Measurements from ENCODE around the gene HSF5.
A peak's percentile ranks its signal among the peaks of the same experiment; 100 is the strongest.

HSF5 gene
- total RNA-seq, result 2.2 to 3.0 reads per million in 2 donors

- peak; percentile 57 for DNase-seq
These were observed at the start of gene HSF5 for GRCh38 chr17:58487589-58488427. HSF5 (minus strand) TSS chr17:58488408; CDS start chr17:58488274, 134 bp downstream.

DNA sequence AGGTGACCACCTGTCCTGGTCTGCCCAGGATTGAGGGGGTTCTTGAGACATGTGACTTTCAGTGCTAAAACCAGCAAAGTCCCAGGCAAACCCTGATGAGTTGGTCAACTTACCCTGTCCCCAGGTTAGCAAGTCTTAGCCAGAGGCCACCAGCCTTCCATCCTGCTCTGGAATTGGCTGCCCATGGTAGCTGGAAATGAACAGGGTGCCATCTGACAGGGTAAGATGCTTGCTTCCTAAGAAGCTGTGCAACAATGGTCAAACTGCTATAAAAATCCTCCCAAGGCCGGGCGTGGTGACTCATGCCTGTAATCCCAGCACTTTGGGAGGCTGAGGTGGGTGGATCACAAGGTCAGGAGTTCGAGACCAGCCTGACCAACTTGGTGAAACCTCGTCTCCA lies 49.1 kb upstream of the HSF5 start:
- no peak for DNase-seq

DNA sequence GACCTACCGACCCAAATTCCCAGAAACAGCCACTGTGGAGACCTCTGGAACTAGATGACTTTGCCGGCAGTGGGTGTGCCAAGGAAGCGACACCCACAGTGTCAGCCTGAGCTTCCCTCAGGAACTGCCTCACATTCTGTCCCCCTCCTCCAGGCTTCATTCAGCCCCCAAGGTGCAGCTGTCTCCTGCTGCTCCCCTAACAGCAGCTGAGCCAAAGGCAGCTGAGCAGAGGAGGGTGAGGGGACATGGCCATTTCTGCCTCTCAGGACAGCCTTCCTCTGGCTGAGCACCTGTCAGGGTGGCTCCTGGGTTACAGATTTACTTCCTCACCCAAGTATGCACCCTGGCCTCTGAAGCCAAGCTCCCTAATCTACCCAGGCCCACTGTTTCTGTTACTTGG lies 48.3 kb upstream of the HSF5 start:
- DNase-seq, result no peak

DNA sequence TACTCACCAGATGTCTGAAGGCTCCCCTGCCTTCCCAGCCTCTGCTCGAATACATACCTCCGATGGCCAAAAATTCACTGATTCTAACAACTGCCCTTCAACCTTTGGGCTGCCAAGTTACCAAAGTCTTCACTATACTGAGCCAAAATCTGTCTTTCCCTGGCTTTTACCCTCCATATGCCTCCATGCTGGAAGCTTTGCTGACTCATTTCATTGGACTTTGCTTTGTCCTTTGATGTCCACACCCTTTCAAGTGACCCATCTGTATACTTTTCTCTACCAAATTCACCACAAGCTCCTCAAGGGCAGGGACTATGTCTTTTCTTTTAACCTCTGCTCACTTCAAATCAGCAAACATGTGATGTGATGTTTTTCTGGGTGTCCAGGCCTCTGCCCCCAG lies 47.2 kb upstream of the HSF5 start:
- DNase-seq, result no peak

- DNase-seq, result no peak
These were observed 46.8 kb upstream of the HSF5 start for GRCh38 chr17:58534901-58535421.

GRCh38 chr17:58534331-58534730 lies 46.1 kb upstream of the HSF5 start:
- DNase-seq, result no peak

- no peak for DNase-seq
These were observed 45.5 kb upstream of the HSF5 start for GRCh38 chr17:58533616-58534188.

GRCh38 chr17:58532555-58532951 lies 44.3 kb upstream of the HSF5 start:
- no peak for DNase-seq

DNA sequence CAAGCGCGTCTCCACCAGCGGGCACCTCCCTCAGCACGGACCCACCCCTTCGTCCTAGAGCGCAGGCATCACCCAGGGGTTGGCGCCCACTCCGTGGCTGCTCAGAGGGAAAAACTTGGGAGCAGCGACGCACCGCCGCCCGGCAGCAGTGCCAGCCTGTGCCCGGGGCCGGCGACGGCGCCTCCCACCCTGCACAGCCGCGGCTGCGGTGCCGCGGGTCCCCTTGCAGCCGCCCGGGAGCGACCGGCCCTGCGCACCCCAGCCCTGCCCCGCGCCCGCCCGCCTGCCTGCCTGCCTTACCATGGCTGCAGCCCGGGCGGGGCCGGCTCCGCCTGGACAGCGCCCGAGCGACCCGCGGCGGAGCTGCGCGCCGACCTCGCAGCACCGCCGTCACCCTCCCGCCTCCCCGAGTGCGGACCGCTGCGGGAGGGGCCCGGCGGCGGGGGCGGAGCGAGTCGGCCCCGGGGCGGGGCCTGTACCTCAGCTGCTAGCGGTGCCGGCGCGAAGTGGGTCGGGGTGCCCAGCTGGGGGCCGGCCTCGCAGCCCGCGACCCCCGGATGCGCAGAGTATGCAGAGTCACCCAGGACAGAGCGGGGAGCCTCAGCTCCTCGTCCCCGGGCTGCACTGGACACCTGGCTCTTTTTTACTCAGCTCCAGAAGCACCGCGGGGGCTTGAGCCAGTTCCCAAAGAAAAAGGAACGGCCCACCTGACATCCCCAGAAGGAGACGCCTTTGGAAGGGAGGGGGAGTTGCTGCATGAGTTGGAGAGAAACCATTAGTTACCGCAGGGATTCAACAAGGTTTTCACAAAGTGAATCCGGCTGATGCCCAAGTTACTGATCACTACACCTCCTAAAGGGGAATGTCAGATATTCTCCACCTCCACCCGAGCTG lies 43.7 kb upstream of the HSF5 start:
- DNase-seq, result peak; percentile 55

DNA sequence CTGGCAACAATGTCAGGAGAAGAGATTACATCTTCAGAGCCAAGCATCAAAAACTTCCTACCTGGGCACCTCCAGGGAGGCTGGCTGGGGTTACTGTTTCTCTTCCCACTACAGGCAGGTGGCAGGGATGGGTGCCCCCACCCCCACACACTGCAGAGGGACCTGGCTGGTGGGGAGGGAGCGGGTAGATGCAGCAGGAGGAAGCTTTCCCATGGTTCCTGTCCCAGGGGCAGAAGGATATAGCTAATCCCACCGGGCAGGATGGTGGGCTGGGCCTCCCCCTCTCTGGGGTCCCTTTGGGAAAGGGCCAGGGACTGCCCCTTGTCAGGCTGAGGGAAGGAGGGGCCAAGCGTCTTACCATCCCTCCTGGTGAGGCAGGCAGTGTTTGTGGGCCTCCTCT lies 42.9 kb upstream of the HSF5 start:
- no peak for DNase-seq

DNA sequence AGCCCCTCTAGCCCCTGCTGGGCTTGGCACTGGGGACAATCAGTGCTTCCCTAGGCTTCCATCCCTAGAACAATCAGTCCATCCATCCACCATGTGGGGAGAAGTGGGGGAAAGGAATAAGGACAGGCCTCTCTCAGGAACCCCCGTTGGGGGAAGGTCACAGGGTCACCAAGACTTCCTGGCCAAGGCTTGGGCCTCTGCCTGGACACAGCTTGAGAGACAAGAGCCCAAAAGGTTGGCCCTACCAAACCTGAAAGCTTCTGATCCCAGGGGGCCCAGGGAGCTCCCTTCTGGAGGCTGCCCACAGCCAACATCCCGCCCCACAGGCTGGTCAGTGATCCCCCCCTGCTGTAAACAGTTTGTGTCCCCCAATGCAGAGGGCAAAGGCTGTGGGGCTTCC lies 42.4 kb upstream of the HSF5 start:
- no peak for DNase-seq

DNA sequence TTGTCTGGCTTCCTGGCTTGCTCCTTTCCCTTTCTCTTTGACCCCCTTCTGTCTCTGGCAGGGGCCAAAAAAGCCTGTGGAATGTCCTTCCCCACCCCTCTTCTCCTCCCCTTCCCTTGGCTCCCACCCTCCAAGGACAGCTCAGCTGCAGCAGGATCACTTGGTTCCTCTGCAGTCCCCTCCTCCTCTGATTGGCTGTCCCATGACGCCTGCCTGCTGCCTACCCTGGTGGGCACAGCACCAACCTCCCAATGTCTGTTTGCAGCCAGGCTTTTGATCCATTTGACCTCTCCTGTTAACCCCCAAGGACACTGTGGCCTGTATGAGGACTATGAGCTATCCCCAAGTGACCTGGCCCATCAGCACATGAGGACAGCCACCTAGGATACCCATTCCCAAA lies 41.1 kb upstream of the HSF5 start:
- DNase-seq, result no peak

GRCh38 chr17:58528443-58528842 lies 40.2 kb upstream of the HSF5 start:
- DNase-seq, result no peak

DNA sequence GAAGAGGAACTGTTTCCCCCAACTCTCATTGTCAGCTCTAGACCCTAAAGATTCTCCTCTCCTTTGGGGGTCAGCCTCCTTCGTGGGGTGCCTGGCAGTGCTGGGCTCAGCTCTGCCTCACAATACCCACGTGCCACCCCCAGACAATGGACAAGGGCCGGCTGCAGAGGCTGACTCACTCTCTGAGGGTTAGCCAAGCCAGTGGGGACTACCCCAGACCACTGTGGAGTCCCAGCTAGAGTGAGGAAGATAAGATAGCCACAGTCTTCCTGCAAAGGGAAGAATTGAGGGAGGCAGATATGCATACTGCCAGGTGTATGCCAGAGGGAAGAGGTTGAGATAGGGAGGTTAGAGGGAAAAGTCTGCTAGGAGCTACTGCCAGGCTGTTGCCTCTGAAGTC lies 39.7 kb upstream of the HSF5 start:
- no peak for DNase-seq

GRCh38 chr17:58527306-58527705 lies 39.1 kb upstream of the HSF5 start:
- no peak for DNase-seq

DNA sequence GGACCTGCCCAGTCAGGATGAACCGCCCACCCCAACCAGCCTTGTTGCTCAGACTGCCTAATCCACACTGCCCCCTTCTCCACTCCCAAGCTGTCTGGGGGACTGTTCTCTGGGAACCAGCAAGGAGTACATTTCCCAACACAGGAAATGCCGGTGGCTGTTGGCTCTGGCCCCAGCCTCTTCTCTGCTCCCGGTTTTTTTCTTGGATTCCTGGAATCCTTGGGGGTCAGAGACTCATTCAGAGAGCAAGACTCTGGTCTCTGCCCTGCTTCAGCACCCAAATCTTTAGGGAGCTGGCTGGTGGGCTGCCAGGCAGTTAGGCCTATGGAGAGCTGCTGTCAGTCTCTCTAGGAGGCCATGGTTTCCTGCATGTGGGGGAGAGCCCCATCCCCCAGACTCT lies 37.0 kb upstream of the HSF5 start:
- DNase-seq, result no peak

DNA sequence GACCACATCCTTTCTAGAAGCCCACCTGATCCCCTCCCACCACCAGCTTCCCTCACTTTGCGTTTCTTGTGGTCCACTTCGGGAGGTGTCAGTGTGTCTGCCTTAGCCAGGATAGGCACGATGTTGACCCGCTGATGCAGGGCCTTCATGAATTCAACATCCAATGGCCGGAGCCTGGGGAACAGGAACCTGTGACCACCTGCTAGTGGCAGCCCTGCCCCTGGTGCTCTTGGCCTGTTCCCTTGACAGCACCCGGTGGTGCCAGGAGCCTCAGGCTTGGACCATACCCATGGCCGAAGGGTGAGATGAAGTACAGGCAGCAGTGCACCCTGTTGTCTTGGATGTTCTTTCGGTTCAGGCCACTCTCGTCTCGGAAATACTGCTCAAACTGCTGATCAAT lies 33.5 kb upstream of the HSF5 start:
- DNase-seq, result no peak

- no peak for DNase-seq
These were observed 32.7 kb upstream of the HSF5 start for GRCh38 chr17:58520843-58521430.

DNA sequence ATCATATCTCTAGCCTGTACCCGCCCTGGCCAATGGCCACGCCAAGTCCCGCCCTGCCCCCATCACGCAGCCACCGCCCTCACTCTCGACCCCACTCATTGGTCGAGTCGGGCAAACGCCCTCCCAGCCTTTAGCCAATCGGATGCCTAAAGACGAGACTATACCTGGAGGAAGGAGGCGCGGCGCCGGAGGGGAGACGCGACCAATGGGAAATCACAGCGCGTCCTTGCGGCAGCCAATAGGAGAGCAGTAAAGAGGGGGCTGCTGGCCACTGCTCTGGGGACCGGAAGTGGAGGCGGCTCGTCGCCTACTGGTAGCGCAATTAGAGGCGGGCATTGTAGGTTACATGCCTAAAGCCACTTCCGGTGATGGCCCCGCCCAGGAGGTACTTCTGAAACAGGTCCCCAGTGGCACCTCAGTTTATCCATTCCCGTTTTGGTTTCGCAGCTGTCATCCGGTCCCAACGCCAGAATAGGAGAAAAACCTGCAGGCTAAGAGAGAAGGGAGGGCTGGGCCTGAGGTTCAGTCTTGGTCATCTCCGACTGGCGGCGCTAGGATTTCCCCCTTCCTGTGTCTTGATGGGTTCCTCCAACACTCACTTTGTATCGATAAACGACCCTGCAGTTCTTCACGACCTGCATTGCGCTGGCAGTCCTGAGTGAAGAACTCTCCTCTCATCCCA lies 29.9 kb upstream of the HSF5 start:
- DNase-seq, result peak; percentile 97

- DNase-seq, result no peak
These were observed 29.2 kb upstream of the HSF5 start for GRCh38 chr17:58517378-58517927.

DNA sequence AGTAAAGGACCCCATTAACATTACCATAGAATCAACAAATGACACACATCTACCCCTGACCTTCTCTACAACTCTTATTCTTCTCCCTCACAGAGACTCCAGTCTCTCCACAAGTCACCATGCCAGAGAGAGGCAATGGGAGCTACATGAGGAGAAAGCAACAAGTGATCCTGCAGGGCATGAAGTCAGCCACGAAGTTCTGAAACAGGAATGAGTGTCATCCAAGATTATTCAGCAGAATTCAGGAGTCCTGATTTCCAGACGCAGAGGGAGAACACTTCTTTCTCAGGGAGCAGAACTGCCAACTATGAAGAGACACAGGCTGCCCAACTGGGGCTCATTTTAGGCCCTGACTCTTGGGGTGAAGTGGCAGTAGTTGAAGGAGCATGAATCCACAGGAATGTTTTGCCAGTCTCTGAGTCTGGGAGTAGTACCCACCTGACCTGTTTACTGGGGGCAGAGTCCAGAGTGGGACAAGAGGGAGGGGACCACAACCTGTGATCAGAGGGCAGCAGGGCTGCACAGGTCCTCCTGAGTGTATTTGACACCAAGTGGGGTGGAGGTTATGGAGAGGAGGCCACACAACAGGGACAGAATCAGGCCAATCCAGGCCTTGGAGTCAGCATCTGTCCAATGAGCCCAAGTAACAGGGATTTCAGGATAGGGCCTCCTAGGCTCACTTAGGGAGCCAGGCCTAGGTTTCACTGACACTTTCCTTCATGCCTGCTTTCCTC lies 28.6 kb upstream of the HSF5 start:
- DNase-seq, result no peak
